SK-N-SH treated with all-trans-retinoic acid at 6 μM for 48 hours (cell line): ENCODE results near the gene PREP.

Source experiments
- ARNTL ChIP-seq: fragments of 450-650 bp; formaldehyde crosslinking; IDR thresholded peaks from 2 replicates; pipeline ENCODE4 v1.5.0; 2020; ENCODE audit warnings: low read depth, mild to moderate bottlenecking, moderate library complexity, borderline replicate concordance
- BACH2 ChIP-seq: fragments of 250-450 bp; sonication (Bioruptor Pico); IDR thresholded peaks from 2 replicates; pipeline ENCODE4 v1.9.0; 2021; ENCODE audit warnings: mild to moderate bottlenecking, borderline replicate concordance
- ISL1 ChIP-seq: fragments of 250-450 bp; sonication (Bioruptor Pico); IDR thresholded peaks from 2 replicates; pipeline ENCODE4 v2.1.2; 2022; ENCODE audit warnings: mild to moderate bottlenecking, moderate library complexity
- OSR1 ChIP-seq: fragments of 250-450 bp; sonication (Bioruptor Pico); IDR thresholded peaks from 2 replicates; pipeline ENCODE4 v1.8.0; 2022; ENCODE audit warnings: moderate library complexity, mild to moderate bottlenecking, inconsistent platforms
- TCF4 ChIP-seq: fragments of 250-450 bp; sonication (Bioruptor Pico); IDR thresholded peaks from 2 replicates; pipeline ENCODE4 v1.8.0; 2021; ENCODE audit warnings: mild to moderate bottlenecking, moderate library complexity, borderline replicate concordance
- ZFP3 ChIP-seq: fragments of 250-450 bp; sonication (Bioruptor Pico); IDR thresholded peaks from 2 replicates; pipeline ENCODE4 v1.5.0; 2020; ENCODE audit warnings: mild to moderate bottlenecking, moderate library complexity
- ZFP30 ChIP-seq: fragments of 450-650 bp; formaldehyde crosslinking; IDR thresholded peaks from 2 replicates; pipeline ENCODE4 v1.5.0; 2022; ENCODE audit warnings: mild to moderate bottlenecking, moderate library complexity
- ZNF70 ChIP-seq: fragments of 450-650 bp; formaldehyde crosslinking; IDR thresholded peaks from 2 replicates; pipeline ENCODE4 v1.5.0; 2020; ENCODE audit warnings: mild to moderate bottlenecking, moderate library complexity
- TF ChIP-seq, protein P1 (sequence below): fragments of 250-450 bp; sonication (Bioruptor Pico); IDR thresholded peaks from 2 replicates; pipeline ENCODE4 v1.8.0; 2020; ENCODE audit warnings: mild to moderate bottlenecking, moderate library complexity, borderline replicate concordance
- TF ChIP-seq, protein P2 (sequence below): fragments of 250-450 bp; sonication (Bioruptor Pico); IDR thresholded peaks from 2 replicates; pipeline ENCODE4 v1.5.1; 2020; ENCODE audit warnings: low read depth, mild to moderate bottlenecking, moderate library complexity

DNA sequence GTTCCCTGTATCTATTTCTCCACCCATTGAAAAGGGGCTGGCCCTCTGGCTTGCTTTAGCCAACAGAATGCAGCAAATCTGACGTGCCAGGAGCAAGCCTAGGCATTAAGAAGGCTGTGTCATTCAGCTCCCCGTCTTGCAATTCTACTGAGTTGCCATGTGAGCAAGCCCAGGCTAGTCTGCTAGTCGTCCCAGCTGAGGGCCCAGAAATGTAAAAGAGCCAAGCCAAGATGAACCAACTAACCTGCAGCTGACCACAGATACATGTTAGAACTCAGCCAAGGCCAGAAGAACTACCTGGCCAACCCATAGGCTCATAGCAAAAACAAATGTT, 30.1 kb downstream of the PREP start:
- TF ChIP-seq ARNTL = no peak
- TF ChIP-seq, protein P1, sequence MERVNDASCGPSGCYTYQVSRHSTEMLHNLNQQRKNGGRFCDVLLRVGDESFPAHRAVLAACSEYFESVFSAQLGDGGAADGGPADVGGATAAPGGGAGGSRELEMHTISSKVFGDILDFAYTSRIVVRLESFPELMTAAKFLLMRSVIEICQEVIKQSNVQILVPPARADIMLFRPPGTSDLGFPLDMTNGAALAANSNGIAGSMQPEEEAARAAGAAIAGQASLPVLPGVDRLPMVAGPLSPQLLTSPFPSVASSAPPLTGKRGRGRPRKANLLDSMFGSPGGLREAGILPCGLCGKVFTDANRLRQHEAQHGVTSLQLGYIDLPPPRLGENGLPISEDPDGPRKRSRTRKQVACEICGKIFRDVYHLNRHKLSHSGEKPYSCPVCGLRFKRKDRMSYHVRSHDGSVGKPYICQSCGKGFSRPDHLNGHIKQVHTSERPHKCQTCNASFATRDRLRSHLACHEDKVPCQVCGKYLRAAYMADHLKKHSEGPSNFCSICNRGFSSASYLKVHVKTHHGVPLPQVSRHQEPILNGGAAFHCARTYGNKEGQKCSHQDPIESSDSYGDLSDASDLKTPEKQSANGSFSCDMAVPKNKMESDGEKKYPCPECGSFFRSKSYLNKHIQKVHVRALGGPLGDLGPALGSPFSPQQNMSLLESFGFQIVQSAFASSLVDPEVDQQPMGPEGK (CRISPR knock-in tag) = no peak
- no peak for TF ChIP-seq ZFP3
- no peak for TF ChIP-seq TCF4
- TF ChIP-seq BACH2 = no peak
- TF ChIP-seq, protein P2, sequence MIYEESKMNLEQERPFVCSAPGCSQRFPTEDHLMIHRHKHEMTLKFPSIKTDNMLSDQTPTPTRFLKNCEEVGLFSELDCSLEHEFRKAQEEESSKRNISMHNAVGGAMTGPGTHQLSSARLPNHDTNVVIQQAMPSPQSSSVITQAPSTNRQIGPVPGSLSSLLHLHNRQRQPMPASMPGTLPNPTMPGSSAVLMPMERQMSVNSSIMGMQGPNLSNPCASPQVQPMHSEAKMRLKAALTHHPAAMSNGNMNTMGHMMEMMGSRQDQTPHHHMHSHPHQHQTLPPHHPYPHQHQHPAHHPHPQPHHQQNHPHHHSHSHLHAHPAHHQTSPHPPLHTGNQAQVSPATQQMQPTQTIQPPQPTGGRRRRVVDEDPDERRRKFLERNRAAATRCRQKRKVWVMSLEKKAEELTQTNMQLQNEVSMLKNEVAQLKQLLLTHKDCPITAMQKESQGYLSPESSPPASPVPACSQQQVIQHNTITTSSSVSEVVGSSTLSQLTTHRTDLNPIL (CRISPR knock-in tag) = no peak
- no peak for TF ChIP-seq ZNF70
- no peak for TF ChIP-seq ZFP30
- TF ChIP-seq ISL1 (CRISPR knock-in tag) = no peak
- no peak for TF ChIP-seq OSR1 (CRISPR knock-in tag)
